Astrocyte (in vitro differentiated cells and primary cell): ENCODE measurements around the gene LSM12. TPM values are rescaled to one million over a fixed set of nuclear protein-coding genes. Genes with fewer than 3 reads are reported as not detected.

Experiments
- DNase-seq: peaks from one replicate; pipeline ENCODE4 v3.0.0-alpha.2; 2010; ENCODE audit warnings: low read depth
- FAIRE-seq: peaks from 2 replicates; lab custom pipeline; 2011; peaks lifted over from hg19 to GRCh38; lab: Jason Lieb, UNC
- H2AFZ ChIP-seq: 2 replicates; pipeline ENCODE4 v1.6.0; 2012; ENCODE audit warnings: low read depth, low read length, inconsistent platforms
- H3K27ac ChIP-seq: 2 replicates; pipeline ENCODE4 v1.5.1; 2011; ENCODE audit warnings: low read depth, low read length, inconsistent platforms
- H3K27me3 ChIP-seq: 2 replicates; pipeline ENCODE4 v1.6.0; 2011; ENCODE audit warnings: low read length, inconsistent platforms; ENCODE audit not compliant: insufficient read depth
- H3K36me3 ChIP-seq: 2 replicates; pipeline ENCODE4 v1.5.1; 2011; ENCODE audit warnings: low read length, inconsistent platforms; ENCODE audit not compliant: insufficient read depth
- H3K4me1 ChIP-seq: 2 replicates; pipeline ENCODE4 v1.5.1; 2011; ENCODE audit warnings: low read length, inconsistent platforms; ENCODE audit not compliant: insufficient read depth
- H3K4me2 ChIP-seq: 2 replicates; pipeline ENCODE4 v1.6.0; 2012; ENCODE audit warnings: low read length, inconsistent platforms
- H3K4me3 ChIP-seq: 2 replicates; pipeline ENCODE4 v1.5.1; 2011; ENCODE audit warnings: low read depth, mild to moderate bottlenecking, low read length, inconsistent platforms; ENCODE audit not compliant: insufficient read depth
- H3K79me2 ChIP-seq: 2 replicates; pipeline ENCODE4 v1.6.0; 2012; ENCODE audit warnings: mild to moderate bottlenecking, low read length, inconsistent platforms; ENCODE audit not compliant: insufficient read depth
- H3K9ac ChIP-seq: 2 replicates; pipeline ENCODE4 v1.6.0; 2012; ENCODE audit warnings: mild to moderate bottlenecking, low read length, inconsistent platforms
- H3K9me3 ChIP-seq: 2 replicates; pipeline ENCODE4 v1.5.1; 2012; ENCODE audit warnings: low read depth, mild to moderate bottlenecking, low read length, inconsistent platforms; ENCODE audit not compliant: insufficient read depth
- H4K20me1 ChIP-seq: 2 replicates; pipeline ENCODE4 v1.6.0; 2012; ENCODE audit warnings: low read length, inconsistent platforms; ENCODE audit not compliant: insufficient read depth
- H3K27ac Mint-ChIP-seq: one replicate; pipeline ENCODE4 v1.8.0; 2021; ENCODE audit warnings: mild to moderate bottlenecking, mixed read lengths; ENCODE audit not compliant: unreplicated experiment
- H3K27me3 Mint-ChIP-seq: one replicate; pipeline ENCODE4 v1.8.0; 2021; ENCODE audit warnings: low read depth, mixed read lengths; ENCODE audit not compliant: unreplicated experiment
- H3K36me3 Mint-ChIP-seq: one replicate; pipeline ENCODE4 v1.8.0; 2021; ENCODE audit warnings: low read depth, mixed read lengths; ENCODE audit not compliant: unreplicated experiment
- H3K4me1 Mint-ChIP-seq: one replicate; pipeline ENCODE4 v1.8.0; 2021; ENCODE audit warnings: low read depth, mixed read lengths; ENCODE audit not compliant: unreplicated experiment
- H3K4me3 Mint-ChIP-seq: one replicate; pipeline ENCODE4 v1.8.0; 2021; ENCODE audit warnings: mild to moderate bottlenecking, moderate library complexity, mixed read lengths; ENCODE audit not compliant: unreplicated experiment
- H3K9me3 Mint-ChIP-seq: one replicate; pipeline ENCODE4 v1.8.0; 2021; ENCODE audit warnings: mild to moderate bottlenecking, mixed read lengths; ENCODE audit not compliant: unreplicated experiment
- CTCF ChIP-seq: IDR thresholded peaks from 2 replicates; pipeline ENCODE4 v1.5.1; 2011; ENCODE audit warnings: low read depth, mild to moderate bottlenecking, inconsistent platforms, low read length, moderate library complexity; ENCODE audit not compliant: insufficient read depth
- EZH2 ChIP-seq: IDR thresholded peaks from 2 replicates; pipeline ENCODE4 v1.6.1; 2012; ENCODE audit warnings: mild to moderate bottlenecking, low read length, inconsistent platforms; ENCODE audit not compliant: insufficient read depth
- total RNA-seq: library from RNA; stranded (reverse); gene quantifications from 2 replicates; pipeline ENCODE4 v1.2.1, GENCODE V29; 2021

Gene LSM12
- total RNA-seq, 1 donor from 2014 or later, result 90.5 TPM

GRCh38 chr17:44024853-44025252, 41.6 kb downstream of the LSM12 start:
- no peaks in the 10 kb centered on the region for H3K4me1 ChIP-seq
- Mint-ChIP-seq H3K27me3 (no peaks in the 10 kb centered on the region), H3K27ac (peak overlapping the region; percentile 80), H3K4me3 (no peak overlapping the region), H3K9me3 (no peaks in the 10 kb centered on the region), H3K36me3 (peaks cover 19% of the 10 kb centered on the region), H3K4me1 (no peaks in the 10 kb centered on the region)
- no peak overlapping the region for H3K4me3 ChIP-seq
- H3K9me3 ChIP-seq, result no peaks in the 10 kb centered on the region
- H4K20me1 ChIP-seq, result peaks cover 29% of the 10 kb centered on the region
- TF ChIP-seq CTCF (no peak), EZH2 (no peak)
- H3K27me3 ChIP-seq, result no peaks in the 10 kb centered on the region
- H2AFZ ChIP-seq, result no peak overlapping the region
- no peaks in the 10 kb centered on the region for H3K79me2 ChIP-seq
- no peak overlapping the region for H3K4me2 ChIP-seq
- DNase-seq (no peak), FAIRE-seq (no peak)
- no peak overlapping the region for H3K9ac ChIP-seq
- H3K36me3 ChIP-seq, result peaks cover 15% of the 10 kb centered on the region
- no peak overlapping the region for H3K27ac ChIP-seq

- Histone ChIP-seq H3K9me3 (no peaks in the 10 kb centered on the region), H3K4me1 (no peaks in the 10 kb centered on the region), H3K9ac (no peak overlapping the region), H3K4me2 (no peak overlapping the region), H3K4me3 (no peak overlapping the region), H3K27ac (no peak overlapping the region), H3K27me3 (no peaks in the 10 kb centered on the region), H2AFZ (no peak overlapping the region), H3K79me2 (no peaks in the 10 kb centered on the region), H3K36me3 (peaks cover 14% of the 10 kb centered on the region), H4K20me1 (peaks cover 24% of the 10 kb centered on the region)
- no peaks in the 10 kb centered on the region for H3K9me3 Mint-ChIP-seq
- no peak overlapping the region for H3K4me3 Mint-ChIP-seq
- H3K27me3 Mint-ChIP-seq, result no peaks in the 10 kb centered on the region
- peaks cover 14% of the 10 kb centered on the region for H3K36me3 Mint-ChIP-seq
- H3K27ac Mint-ChIP-seq, result no peak overlapping the region
- TF ChIP-seq EZH2 (no peak), CTCF (no peak)
- no peak for DNase-seq
- no peaks in the 10 kb centered on the region for H3K4me1 Mint-ChIP-seq
- FAIRE-seq, result no peak
Observed at GRCh38 chr17:44024271-44024663, 42.2 kb downstream of the LSM12 start.

GRCh38 chr17:44023545-44024270, 42.8 kb downstream of the LSM12 start:
- H3K4me1 Mint-ChIP-seq, result no peaks in the 10 kb centered on the region
- FAIRE-seq (no peak), DNase-seq (no peak)
- Histone ChIP-seq H3K4me1 (no peaks in the 10 kb centered on the region), H3K36me3 (peaks cover 11% of the 10 kb centered on the region), H3K4me2 (no peak overlapping the region), H3K79me2 (no peaks in the 10 kb centered on the region), H3K4me3 (no peak overlapping the region), H4K20me1 (peaks cover 22% of the 10 kb centered on the region), H2AFZ (no peak overlapping the region), H3K9ac (no peak overlapping the region), H3K27ac (no peak overlapping the region), H3K9me3 (no peaks in the 10 kb centered on the region), H3K27me3 (no peaks in the 10 kb centered on the region)
- TF ChIP-seq EZH2 (no peak), CTCF (no peak)
- H3K27ac Mint-ChIP-seq, result no peak overlapping the region
- H3K4me3 Mint-ChIP-seq, result no peak overlapping the region
- H3K27me3 Mint-ChIP-seq, result no peaks in the 10 kb centered on the region
- H3K9me3 Mint-ChIP-seq, result no peaks in the 10 kb centered on the region
- H3K36me3 Mint-ChIP-seq, result peaks cover 18% of the 10 kb centered on the region
